IPS-NIHi11 (cell line): ENCODE results near the gene LYPD3.

Source experiments
- DNase-seq: peaks from one replicate; pipeline ENCODE4 v3.0.0; 2012; ENCODE audit warnings: mixed read lengths, low spot score

LYPD3 gene

DNA sequence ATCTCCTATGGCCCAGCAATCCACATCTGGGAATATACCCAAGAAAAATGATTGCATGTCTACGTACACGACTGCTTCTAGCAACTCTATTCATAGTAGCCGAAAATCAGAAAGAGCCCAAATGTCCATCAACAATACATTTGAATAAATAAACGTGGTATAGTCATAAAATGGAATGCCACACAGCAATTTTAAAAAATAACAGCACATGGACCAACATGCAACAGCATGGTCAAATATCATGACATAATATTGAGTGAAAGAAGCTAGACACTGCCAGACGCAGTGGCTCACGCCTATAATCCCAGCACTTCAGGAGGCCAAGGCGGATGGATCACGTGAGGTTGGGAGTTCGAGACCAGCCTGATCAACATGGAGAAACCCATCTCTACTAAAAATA lies 34.4 kb downstream of the LYPD3 start:
- DNase-seq: no peak

DNA sequence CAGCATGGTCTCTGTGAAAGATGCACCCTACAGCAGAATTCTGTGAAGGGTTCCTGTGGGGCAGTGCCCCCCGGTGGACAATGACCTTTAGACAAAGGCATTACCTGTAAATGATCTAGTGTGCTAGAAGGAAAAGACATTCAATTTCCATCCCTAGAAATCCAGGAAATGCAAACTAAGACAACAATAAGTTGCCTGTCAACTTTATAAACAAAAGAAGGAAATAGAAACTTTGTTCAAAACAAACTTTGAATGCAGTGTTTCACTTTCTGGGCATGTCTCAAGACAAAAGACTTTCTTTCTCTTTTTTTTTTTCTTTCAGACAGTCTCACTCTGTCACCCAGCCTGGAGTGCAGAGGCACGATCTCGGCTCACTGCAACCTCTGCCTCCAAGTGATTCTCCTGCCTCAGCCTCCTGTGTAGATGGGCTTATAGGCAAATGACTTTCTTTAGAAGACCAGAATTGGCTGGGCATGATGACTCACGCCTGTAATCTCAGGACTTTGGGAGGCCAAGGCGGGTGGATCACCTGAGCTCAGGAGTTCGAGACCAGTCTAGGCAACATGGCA lies 35.2 kb downstream of the LYPD3 start:
- no peak for DNase-seq

DNA sequence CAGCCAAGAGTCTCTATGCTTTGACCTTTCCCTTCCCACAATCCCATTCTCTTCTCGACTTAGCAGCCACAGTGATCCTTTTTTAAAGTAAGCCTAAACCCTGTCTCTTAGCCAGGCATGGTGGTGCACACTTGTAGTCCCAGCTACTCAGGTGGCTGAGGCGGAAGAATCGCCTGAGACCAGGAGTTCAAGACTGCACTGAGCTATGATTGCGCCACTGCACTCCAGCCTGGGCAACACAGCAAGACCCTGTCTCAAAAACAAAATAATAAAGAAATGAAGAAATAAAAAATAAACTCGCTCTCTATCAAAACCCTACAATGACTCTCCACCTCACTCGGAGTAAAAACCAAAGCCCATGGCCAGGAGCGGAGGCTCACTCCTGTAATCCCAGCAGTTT lies 36.0 kb downstream of the LYPD3 start:
- no peak for DNase-seq

DNA sequence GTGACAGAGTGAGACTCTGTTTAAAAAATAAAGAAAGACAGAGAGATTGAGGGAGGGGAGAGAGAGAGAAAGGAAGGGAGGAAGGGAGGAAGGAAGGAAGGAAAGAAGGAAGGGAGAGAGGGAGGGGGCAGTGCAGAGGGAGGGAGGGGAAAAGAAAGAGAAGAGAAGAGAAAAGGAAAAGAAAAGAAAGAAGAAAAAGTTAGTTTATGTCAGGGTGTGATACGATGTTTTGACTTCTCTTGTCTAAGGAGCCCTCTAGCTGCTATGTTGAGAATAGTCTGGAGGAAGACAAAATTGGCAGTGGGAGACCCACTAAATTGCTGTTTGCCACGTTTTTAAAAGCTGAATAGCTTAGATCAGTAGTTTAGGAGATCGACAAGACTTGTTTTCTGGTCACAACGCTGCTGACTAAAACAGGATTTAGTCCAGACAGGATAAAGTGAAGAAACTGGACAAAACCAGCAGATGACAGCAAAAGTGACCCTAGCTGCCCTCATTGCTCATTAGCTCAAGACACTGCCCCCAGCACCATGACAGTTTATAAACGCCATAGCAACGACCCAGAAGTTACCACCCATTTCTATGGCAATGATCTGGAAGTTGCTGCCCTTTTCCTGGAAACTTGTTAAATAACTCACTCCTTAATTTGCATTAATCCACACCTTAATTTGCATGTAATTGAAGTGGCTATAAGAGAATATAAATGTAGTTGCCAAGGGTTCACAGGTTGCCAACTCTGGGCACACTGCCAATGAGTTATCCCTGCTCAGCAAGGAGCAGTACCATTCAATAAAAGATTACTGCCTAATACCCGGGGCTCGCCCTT lies 39.6 kb downstream of the LYPD3 start:
- DNase-seq: no peak

DNA sequence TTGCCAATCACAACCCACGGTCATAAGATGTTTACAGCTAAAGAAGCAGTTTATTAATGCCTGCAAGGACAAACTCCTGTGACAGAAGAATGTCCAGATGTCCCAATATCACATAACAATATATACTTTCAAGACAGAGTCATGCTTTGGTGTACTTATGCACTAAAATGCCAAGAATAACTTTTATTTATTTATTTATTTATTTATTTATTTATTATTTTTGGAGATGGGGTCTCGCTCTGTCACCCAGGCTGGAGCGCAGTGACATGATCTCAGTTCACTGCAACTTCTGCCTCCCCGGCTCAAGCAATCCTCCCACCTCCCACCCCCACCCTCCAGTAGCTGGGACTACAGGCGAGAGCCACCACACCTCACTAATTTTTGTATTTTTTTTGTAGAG lies 41.6 kb downstream of the LYPD3 start:
- no peak for DNase-seq

DNA sequence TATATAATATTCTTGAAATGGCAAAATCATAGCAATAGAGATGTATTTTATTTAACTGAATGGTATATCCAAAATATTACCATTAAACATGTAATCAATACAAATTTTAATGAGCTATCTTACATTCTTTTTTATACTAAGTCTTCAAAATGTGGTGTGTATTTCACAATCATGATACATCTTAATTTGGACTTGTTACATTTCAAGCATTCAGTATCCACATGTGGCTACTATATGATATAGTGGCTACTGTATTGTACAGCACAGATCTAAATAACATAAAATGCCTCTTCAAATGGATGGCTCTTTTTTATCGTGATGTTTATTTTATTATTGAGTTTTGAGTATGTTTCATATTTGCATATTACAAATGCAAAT lies 42.7 kb downstream of the LYPD3 start:
- no peak for DNase-seq

DNA sequence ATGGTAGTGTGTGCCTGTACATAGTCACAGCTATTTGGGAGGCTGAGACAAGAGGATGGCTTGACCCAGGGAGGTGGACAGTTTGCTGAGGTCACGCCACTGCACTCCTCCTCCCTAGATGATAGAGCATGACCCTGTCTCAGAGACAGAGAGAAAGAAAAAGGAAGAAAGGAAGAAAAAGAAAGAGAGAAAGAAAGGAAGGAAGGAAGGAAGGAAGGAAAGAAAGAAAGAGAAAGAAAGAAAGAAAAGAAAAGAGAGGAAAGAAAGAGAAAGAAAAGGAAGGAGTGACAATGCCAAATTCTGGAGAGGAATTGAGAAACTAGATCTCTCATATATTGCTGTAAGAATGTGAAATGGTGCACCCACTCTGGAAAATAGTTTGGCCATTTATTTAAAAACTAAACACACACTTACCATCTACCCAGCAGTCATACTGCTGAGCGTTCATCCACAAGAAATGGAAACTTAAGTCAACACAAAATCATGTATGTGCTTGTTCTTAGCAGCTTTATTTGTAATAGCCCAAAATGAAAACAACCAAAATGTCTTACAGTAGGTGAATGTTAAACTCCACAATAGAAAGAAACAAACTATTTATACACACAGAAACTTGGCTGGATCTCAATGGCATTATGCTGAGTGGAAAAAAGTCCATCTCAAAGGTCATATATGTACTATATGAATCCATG lies 43.3 kb downstream of the LYPD3 start:
- no peak for DNase-seq

DNA sequence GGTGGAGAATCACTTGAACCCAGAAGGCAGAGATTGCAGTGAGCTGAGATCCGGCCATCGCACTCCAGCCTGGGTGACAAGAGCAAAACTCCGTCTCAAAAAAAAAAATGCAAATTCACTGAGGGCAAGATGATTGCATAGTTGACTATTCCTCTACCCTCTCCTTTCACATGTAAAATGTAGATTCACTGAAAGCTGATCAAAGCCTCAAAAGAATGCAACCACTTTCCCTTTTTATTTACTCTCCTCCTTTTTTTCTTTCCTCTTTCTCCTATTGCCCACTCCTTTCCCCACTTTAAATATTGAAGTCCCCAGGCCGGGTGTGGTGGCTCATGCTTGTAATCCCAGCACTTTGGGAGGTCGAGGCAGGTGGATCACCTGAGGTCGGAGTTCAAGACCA lies 44.5 kb downstream of the LYPD3 start:
- no peak for DNase-seq

DNA sequence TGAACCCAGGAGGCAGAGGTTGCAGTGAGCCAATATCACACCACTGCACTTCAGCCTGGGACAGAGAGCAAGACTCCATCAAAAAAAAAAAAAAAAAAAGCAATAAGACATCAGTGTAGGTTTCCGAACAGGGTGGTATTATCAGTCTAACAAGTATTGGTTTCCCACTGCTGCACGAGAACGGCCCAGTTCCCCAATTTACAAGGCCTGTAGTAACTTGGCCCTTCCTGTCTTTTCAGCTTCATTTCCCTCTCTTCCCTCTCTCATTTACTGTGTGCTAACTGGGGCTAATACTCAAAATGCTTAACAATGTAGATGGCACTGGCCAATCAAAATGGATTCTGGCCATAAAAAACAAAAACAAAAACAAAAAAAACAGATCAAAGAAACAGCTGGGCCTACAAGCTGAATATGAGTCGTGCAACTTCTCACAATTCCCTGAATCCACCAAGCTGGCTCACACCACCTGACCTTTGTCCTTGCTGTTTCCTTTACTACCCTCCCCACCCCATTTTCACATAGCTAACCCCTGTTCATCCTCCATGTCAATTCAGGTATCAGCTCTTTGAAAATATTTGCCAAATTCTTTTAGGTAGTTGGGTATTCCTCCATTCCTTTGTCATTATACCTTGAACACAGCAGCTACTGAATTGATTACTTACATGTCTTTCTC lies 48.3 kb downstream of the LYPD3 start:
- DNase-seq: no peak

DNA sequence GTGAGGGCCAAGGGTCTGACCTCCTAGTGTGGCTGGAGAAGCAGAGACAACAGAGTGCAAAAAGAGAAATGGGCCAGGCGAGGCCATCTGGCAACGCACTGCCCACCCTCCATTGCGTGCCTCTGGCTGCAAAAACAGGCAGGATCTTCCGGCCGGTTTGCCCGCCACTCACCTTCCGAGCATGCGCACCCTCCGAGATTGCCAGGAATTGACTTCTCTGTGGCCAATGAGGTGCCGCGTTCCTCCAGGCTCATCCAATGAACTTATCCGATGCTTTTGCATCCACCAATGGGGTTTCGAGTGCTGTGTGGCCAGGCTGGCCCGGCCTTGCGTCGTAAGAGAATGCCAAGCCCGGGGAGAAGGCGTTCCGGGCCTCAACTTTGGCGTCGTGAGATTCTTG lies 50.9 kb downstream of the LYPD3 start, which contains the start of gene TEX101:
Gene TEX101 (plus strand): TSS at position 337 of the 400 bp plus-strand sequence. CDS start 1,030 bp downstream, outside the sequence.
- no peak for DNase-seq

DNA sequence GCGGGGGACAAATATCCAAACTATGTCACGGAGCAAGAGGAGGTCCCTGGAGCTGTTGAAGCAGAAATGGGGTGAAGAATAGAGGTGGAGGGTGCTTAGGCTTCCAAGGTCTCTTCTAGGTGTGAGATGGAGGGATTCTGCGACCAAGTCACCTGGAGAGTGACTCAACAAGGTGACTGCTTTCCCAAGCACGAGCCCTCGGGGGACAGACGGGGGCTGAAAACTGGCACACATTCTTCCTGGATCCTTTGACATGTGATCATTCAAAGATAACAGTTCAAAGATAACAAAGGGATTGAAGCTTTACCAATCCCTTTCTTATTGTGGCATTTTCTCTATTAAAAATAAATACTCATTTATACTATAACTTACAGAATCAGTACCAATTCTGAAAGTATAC lies 53.0 kb downstream of the LYPD3 start:
- DNase-seq: no peak
